TTC549 (cell line): Measurements from ENCODE around the gene TTLL4.

ENCODE experiments used
- FAIRE-seq: peaks from 2 replicates; lab custom pipeline; 2012; peaks lifted over from hg19 to GRCh38; lab: Jason Lieb, UNC

TTLL4 gene

GRCh38 chr2:218710687-218711549 is at the start of gene TTLL4:
TSS of gene TTLL4 (plus strand) at chr2:218710835. CDS start at chr2:218737677, 26,842 bp downstream.
- peak; percentile 62 for FAIRE-seq

- no peak for FAIRE-seq
These were observed 48.3 kb upstream of the TTLL4 start for GRCh38 chr2:218662377-218662776.

GRCh38 chr2:218662827-218663226 is 47.8 kb upstream of the TTLL4 start:
- FAIRE-seq = no peak

DNA sequence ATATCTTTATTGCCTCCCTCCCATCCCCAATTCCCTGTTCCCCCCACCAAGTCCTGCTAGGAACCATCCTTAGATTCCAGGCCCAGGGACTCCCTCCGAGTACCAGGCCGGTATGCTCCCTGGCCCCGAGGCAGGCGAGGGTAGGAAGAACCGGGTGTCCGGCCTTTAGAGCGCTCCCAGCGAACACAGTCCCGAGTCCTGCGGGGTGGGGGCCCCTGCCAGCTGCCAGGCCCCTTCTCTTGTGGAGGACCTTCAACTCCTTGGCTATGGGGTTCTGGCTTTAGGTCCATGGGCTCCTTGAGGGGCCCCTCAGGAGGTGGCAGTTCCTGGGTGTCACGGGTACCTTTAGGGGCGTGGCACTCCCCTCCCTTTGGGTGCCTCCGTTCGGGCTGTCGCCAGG is 46.7 kb upstream of the TTLL4 start:
- FAIRE-seq = no peak

GRCh38 chr2:218664653-218665052 is 46.0 kb upstream of the TTLL4 start:
- no peak for FAIRE-seq

DNA sequence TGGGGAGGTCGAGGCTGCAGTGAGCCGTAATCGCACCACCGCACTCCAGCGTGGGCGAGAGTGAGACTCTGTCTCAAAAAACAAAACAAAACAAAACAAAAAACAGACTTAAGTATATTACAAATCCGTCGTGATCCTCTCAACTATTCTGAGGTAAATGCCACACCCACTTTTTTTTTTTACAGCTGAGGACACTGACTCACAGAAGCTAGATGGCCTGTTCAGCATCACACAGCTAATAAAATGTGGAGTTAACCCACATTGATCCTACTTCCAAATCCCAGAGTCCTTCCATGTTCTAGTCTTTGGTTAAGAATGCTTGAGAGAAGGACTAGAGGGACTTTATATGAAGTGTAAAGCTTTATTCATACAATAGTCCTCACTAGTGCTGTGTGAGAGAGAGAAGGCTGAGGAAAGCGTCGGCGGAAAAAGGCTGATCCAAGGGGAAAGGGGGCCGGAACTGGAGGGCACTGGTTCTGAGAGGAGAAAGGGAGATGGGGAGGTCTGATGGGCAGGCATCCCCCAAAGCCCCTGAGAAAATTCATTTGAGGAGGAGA is 39.5 kb upstream of the TTLL4 start:
- no peak for FAIRE-seq

GRCh38 chr2:218671654-218672566 is 38.7 kb upstream of the TTLL4 start, which contains the start of the genes RNF25 and STK36:
TSS of gene RNF25 (minus strand) at chr2:218672002. CDS start at chr2:218671970, 32 bp downstream.
TSS of gene STK36 (plus strand) at chr2:218672086. CDS start at chr2:218672830, 744 bp downstream.
- FAIRE-seq = peak; percentile 74

DNA sequence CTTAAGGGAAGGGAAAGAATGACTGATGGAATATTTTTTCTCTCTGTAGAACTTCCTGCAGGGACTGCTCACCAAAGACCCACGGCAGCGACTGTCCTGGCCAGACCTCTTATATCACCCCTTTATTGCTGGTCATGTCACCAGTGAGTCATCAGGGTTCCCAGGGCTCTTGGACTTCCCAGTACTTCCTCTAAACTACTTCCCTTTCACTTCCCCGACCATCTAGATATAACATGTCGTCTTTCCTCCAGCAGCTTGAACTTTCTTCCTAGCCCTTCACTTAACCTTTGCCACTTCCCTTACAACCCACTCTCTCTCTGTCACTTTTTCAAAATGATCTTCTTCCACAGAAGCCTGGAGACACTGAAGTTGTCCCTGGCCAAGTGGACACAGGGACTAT is 31.5 kb upstream of the TTLL4 start:
- no peak for FAIRE-seq

DNA sequence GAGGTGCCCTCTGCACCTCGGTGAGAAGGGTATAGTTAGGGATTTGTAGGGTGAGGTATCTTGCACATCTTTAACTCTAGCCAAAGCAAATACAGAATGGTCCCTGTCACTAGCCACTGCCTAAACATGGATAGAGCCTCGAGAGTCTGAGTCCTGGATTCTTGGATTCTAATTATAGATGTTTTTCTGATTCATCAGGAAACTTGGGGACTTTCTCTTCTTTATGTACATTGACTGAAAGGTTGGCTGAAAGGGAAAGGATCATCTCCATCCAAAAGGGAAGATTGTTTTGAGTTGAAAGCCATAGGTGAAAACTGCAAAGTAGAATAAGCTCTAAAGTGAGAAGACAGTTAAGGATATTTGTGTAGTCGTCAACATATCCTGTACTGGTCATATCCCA is 30.6 kb upstream of the TTLL4 start:
- FAIRE-seq = no peak

DNA sequence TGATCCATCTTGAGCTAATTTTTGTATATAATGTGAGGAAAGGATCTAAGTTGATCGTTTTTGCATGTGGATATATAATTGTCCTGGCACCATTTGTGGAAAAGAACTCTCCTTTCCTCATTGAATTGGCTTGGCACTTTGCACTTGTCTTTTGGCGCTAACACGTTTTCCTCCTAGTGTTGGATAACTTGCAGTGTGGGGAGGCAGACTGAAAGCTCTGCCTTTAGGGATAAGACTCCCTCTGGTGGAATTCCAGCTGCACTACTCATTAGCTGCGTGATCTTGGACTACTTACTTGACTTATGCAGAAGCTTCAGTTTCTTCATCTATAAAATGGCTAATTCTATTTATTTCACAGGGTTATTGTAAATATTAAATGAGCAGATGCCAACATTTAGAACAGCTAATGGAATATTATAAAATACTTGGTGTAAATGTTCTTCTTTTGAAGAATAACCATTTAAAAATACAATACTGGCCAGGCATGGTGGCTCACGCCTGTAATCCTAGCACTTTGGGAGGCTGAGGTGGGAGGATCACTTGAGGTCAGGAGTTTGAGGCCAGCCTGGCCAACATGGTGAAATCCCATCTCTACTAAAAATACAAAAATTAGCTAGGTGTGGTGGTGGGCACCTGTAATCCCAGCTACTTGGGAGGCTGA is 23.1 kb upstream of the TTLL4 start:
- peak; percentile 94 for FAIRE-seq

- FAIRE-seq = no peak
These were observed 19.4 kb upstream of the TTLL4 start for GRCh38 chr2:218691234-218691633.

GRCh38 chr2:218694405-218695145 is 16.1 kb upstream of the TTLL4 start:
- FAIRE-seq = no peak

DNA sequence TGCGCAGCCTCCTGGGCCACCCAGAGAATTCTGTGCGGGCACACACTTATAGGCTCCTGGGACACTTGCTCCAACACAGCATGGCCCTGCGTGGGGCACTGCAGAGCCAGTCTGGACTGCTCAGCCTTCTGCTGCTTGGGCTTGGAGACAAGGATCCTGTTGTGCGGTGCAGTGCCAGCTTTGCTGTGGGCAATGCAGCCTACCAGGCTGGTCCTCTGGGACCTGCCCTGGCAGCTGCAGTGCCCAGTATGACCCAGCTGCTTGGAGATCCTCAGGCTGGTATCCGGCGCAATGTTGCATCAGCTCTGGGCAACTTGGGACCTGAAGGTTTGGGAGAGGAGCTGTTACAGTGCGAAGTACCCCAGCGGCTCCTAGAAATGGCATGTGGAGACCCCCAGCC is 11.8 kb upstream of the TTLL4 start:
- FAIRE-seq = no peak

DNA sequence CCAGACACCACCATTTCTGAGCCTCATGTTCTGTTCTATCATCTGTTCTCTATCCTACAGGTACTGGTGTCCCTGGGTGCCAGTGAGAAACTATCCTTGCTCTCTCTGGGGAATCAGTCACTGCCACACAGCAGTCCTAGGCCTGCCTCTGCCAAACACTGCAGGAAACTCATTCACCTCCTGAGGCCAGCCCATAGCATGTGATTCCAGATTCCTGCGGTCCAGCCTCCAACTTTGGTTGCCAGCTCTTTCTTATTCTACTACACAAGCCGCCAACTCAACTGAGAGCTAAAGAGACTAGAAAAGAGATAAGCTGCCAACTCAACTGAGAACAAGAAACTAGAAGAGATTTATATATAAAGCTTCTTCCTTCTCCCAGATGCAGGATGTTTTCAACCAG is 8.8 kb upstream of the TTLL4 start:
- FAIRE-seq = no peak

DNA sequence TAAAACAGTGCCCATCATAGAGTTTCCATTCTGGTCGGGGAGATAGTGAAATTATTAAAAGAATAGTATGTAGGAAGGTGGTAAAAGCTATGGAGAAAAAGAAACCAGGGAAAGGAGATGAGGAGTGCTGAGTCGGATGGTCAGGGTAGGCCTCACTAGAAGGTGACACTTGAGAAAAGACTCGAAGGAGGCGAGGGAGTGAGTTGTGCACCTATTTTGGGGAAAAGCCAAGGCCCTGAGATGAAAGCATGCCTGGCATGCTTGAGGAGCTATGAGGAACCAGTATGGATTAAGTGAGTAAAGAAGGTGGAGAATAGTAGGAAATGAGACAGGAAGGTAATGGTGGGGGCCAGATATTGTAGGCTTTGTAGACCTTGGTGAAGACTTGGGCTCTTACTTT is 7.3 kb upstream of the TTLL4 start:
- no peak for FAIRE-seq

GRCh38 chr2:218708086-218708485 is 2.5 kb upstream of the TTLL4 start:
- FAIRE-seq = no peak

DNA sequence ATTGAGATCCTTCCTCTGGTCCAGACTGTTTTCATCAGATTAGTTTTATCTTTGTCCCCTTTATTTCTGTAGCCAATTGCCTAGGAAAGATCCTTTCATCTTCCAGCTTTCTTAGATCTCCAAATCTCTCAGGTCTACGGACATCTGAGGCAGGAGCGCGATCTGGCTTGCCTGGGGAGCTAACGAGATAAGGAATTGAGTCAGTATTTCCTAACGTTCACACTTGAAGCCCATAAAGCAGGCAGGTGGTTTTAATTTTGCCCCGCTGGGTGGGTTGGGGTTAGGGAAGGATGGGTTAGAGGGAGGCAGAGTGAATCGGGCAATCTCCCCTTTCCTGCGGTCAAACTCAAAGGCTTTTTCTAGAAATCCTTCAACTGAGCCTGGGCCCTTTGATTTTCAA is 727 bp upstream of the TTLL4 start:
- no peak for FAIRE-seq

- FAIRE-seq = no peak
These were observed 325 bp upstream of the TTLL4 start for GRCh38 chr2:218710334-218710686.

GRCh38 chr2:218711550-218711929 is 905 bp downstream of the TTLL4 start:
- no peak for FAIRE-seq

DNA sequence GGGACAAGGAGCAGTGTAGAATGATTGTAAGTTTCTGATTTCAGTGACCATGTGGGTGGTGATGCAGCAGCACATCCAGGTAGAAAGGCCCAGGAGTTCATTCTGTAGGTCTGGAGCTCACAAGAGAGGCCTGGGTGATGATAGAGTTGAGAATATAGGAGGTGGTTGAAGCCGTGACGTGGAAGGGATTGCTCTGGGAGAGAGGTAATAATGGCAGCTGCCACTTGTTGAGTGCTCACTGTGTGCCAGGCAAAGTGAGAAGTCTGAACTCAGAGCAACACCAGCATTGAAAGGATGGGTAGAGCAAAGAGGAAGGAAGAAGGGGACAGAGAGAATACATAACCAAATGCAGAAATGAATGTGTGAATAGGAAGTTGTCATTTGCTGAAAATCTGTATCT is 3.3 kb downstream of the TTLL4 start:
- FAIRE-seq = no peak

GRCh38 chr2:218716070-218716469 is 5.4 kb downstream of the TTLL4 start:
- FAIRE-seq = no peak

GRCh38 chr2:218717262-218717661 is 6.6 kb downstream of the TTLL4 start:
- no peak for FAIRE-seq
